NCI-H2107 treated with DMSO at 0.1 percent for 48 hours (cell line): ENCODE results near the gene CCN5.
"Not testable (repeated sequence)": the region's sequence is repeated elsewhere in the genome, so short reads cannot be mapped to it uniquely, and the experiment has no call there.

Experiments used
- DNase-seq: peaks from one replicate; lab custom pipeline; 2025; ENCODE audit not compliant: unreplicated experiment; lab: John Stamatoyannopoulos, UW

The CCN5 gene

GRCh38 chr20:44714701-44715498 is at the start of gene CCN5:
Gene CCN5, plus strand, starts transcription at chr20:44715369. Its CDS starts 22 bp downstream, at chr20:44715391.
- no peak for DNase-seq

GRCh38 chr20:44666066-44666465 is 49.1 kb upstream of the CCN5 start:
- no peak for DNase-seq

- not testable (repeated sequence) for DNase-seq
Measured at GRCh38 chr20:44670851-44671250, 44.3 kb upstream of the CCN5 start.

GRCh38 chr20:44671541-44671940 is 43.6 kb upstream of the CCN5 start:
- DNase-seq = not testable (repeated sequence)

GRCh38 chr20:44672318-44672902 is 42.8 kb upstream of the CCN5 start:
- DNase-seq = not testable (repeated sequence)

- no peak for DNase-seq
Measured at GRCh38 chr20:44678242-44678641, 36.9 kb upstream of the CCN5 start.

- DNase-seq = no peak
Measured at GRCh38 chr20:44678990-44679611, 36.1 kb upstream of the CCN5 start.

GRCh38 chr20:44681796-44682566 is 33.2 kb upstream of the CCN5 start:
- DNase-seq = no peak

GRCh38 chr20:44683263-44684046 is 31.7 kb upstream of the CCN5 start:
- peak; percentile 34 for DNase-seq

GRCh38 chr20:44684047-44684967 is 30.9 kb upstream of the CCN5 start:
- DNase-seq = no peak

- DNase-seq = no peak
Measured at GRCh38 chr20:44686934-44687333, 28.2 kb upstream of the CCN5 start.

GRCh38 chr20:44688053-44688625 is 27.0 kb upstream of the CCN5 start:
- no peak for DNase-seq

- no peak for DNase-seq
Measured at GRCh38 chr20:44689809-44690208, 25.4 kb upstream of the CCN5 start.

- no peak for DNase-seq
Measured at GRCh38 chr20:44690781-44691423, 24.3 kb upstream of the CCN5 start.

- no peak for DNase-seq
Measured at GRCh38 chr20:44691424-44692423, 23.4 kb upstream of the CCN5 start.

GRCh38 chr20:44692932-44693480 is 22.2 kb upstream of the CCN5 start:
- no peak for DNase-seq

- no peak for DNase-seq
Measured at GRCh38 chr20:44693627-44694026, 21.5 kb upstream of the CCN5 start.
